HepG2 (cell line): ENCODE data around the gene PSMB3. TPM values are rescaled to one million over a fixed set of nuclear protein-coding genes. Genes with fewer than 3 reads are reported as not detected.

Source experiments
- ARID5B ChIP-seq: IDR thresholded peaks from 2 replicates; pipeline ENCODE4 v1.4.0; 2020; ENCODE audit warnings: mild to moderate bottlenecking, missing genetic modification reagents
- KDM1A ChIP-seq: IDR thresholded peaks from 2 replicates; pipeline ENCODE4 v1.6.1; 2016; ENCODE audit warnings: missing compliant biosample characterization
- MTA1 ChIP-seq: sonication (generic); formaldehyde crosslinking; IDR thresholded peaks from 2 replicates; pipeline ENCODE4 v1.4.0; 2020; ENCODE audit warnings: missing genetic modification reagents, mild to moderate bottlenecking, borderline replicate concordance
- U2AF2 ChIP-seq: fragments of 200-400 bp; formaldehyde crosslinking; IDR thresholded peaks from 2 replicates; pipeline ENCODE4 v1.6.1; 2017; ENCODE audit warnings: low read depth, mild to moderate bottlenecking, low read length
- ZBTB40 ChIP-seq, 2 experiments: fragments of 450-650 bp in 1 of 2; sonication (generic) in 1 of 2; formaldehyde crosslinking in 1 of 2; IDR thresholded peaks; 2 replicates each; pipeline versions ENCODE4 v1.6.1 to v1.8.0; 2016 to 2022; ENCODE audit warnings: antibody characterized with exemption in 1 of 2, mild to moderate bottlenecking in 1 of 2, missing genetic modification reagents in 1 of 2
- ZNF580 ChIP-seq: IDR thresholded peaks from 2 replicates; pipeline ENCODE4 v1.6.1; 2016; ENCODE audit warnings: low read depth, borderline replicate concordance
- ZNF772 ChIP-seq: sonication (generic); formaldehyde crosslinking; IDR thresholded peaks from 2 replicates; pipeline ENCODE4 v1.5.0; 2020; ENCODE audit warnings: mild to moderate bottlenecking, missing genetic modification reagents
- polyA plus RNA-seq, 8 experiments: library from polyadenylated mRNA; depleted of rRNA in 3 of 8; stranded (reverse) in 7 of 8; unstranded in 1 of 8; fragments of >200 nt; fragmentation: Illumina TruSeq in 4 of 8; extraction: Trizol in 4 of 8; gene quantifications; 2 replicates each; pipeline versions ENCODE4 v1.2.1 to v1.2.3, GENCODE V29; 2011 to 2016; ENCODE audit warnings: low read depth in 4 of 8, missing spikeins in 1 of 8, mixed read lengths in 1 of 8; ENCODE audit not compliant: insufficient read depth in 1 of 8
- total RNA-seq, 5 experiments: library from RNA; depleted of rRNA; stranded (reverse); fragments of >200 nt; fragmentation: Illumina TruSeq; extraction: Trizol; gene quantifications; 2 replicates each; pipeline ENCODE4 v1.2.3, GENCODE V29; 2016; ENCODE audit warnings: low read depth in 1 of 5

Gene PSMB3
- total and polyA plus RNA-seq, 2 of the 13 experiments (the other 11 are each of a cell fraction or from before 2014, with no cell fraction given) = 366 to 517 TPM

- no peak for TF ChIP-seq ZBTB40 (IDR thresholded peaks at IDR 0.05)
- TF ChIP-seq ZBTB40 (CRISPR knock-in tag; IDR thresholded peaks at IDR 0.05) = no peak
- no peak for TF ChIP-seq ARID5B
- TF ChIP-seq KDM1A = no peak
- TF ChIP-seq ZNF580 (CRISPR knock-in tag) = no peak; the same call in 1 of the 2 replicates
- TF ChIP-seq U2AF2 = no peak
- no peak; the same call in 1 of the 2 replicates for TF ChIP-seq MTA1 (CRISPR knock-in tag)
- TF ChIP-seq ZNF772 (CRISPR knock-in tag) = no peak
Measured at GRCh38 chr17:38735161-38735997, 17.2 kb upstream of the PSMB3 start (continued).
